HT1080 (cell line): Measurements from ENCODE around the gene AGO4. TPM values are rescaled to one million over a fixed set of nuclear protein-coding genes. Genes with fewer than 3 reads are reported as not detected.
"Not testable (repeated sequence)": the region's sequence is repeated elsewhere in the genome, so short reads cannot be mapped to it uniquely, and the experiment has no call there.

Source experiments
- DNase-seq: peaks from one replicate; pipeline ENCODE4 v3.0.0-alpha.2; 2015; ENCODE audit warnings: low read depth
- polyA plus RNA-seq, 2 experiments: library from polyadenylated mRNA; depleted of rRNA; stranded (reverse); fragments of >200 nt; gene quantifications; 2 replicates each; pipeline ENCODE4 v1.2.3, GENCODE V29; 2015
- total RNA-seq: library from RNA; depleted of rRNA; stranded (reverse); fragments of >200 nt; shearing (Covaris generic); gene quantifications from 2 replicates; pipeline ENCODE4 v1.2.3, GENCODE V29; 2014; rRNA removed

The AGO4 gene
- total RNA-seq: 1.9 and 2.0 TPM in 2 replicates
- 3.7 and 4.0 TPM in 2 replicates for polyA plus RNA-seq (2015; cell fraction: cytosol; rRNA removed)
- 8.2 and 14.8 TPM in 2 replicates for polyA plus RNA-seq (2015; cell fraction: nucleus; rRNA removed)

DNA sequence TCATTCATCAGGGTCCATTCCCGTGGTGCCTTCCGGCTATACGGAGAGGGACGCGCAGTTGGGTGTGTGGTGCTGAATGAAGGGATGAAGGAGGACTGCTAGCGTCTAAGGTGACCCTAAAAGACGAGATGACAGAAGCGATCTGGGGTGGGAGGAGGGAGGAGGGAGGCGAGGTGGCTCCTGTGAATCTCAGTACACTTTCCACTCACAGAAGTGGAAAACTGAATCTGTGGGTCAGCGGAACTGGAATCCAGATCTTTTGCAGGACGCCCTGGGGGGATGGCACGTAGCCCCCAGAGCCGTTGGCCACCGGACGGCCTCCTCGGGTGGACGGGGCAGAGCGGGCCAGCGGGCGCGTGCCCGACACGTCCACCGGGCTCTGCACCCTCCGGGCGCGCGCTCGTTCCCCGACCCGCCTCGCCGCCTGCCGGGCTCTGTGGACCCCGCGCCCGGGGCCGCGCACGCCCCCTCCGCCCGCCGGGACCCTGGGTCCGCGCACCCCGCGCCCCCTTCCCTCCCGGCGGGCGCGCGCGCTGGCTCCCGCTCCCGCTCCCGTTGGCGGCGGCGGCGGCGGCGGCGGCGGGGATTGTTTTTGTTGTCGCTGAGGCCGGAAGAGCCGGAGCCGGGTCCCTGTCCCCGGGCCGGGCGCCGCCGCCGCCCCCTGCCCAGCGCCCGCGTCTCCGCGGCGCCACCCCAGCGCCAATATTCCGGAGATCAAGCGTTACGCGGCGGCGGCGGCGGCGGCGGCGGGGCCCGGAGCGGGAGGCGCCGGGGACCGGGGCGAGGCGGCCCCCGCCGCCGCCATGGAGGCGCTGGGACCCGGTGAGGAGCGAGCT lies at the start of gene AGO4:
Gene AGO4 (plus strand): TSS at position 403 of the 836 bp plus-strand sequence. CDS start 401 bp downstream, at position 804.
- DNase-seq: peak; percentile 5

DNA sequence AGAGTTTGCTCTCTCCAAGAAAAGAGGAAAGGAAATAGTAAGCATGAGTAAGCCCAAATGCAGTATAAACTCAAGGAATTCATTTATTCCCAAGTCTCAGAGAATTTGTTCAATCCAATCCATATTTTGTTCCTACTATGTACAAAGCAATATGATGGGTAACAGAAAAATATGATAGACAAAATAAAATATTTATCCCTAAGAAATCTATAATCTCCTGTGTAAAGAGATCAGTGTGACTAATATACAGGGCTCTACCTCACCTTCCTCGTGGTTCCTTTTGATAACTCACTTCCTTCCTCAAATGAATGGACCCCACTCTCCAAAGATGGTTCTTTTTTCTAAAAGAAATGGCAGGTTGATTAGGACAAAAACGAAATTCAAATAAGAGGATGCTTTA lies 45.7 kb upstream of the AGO4 start:
- peak; percentile 38 for DNase-seq

DNA sequence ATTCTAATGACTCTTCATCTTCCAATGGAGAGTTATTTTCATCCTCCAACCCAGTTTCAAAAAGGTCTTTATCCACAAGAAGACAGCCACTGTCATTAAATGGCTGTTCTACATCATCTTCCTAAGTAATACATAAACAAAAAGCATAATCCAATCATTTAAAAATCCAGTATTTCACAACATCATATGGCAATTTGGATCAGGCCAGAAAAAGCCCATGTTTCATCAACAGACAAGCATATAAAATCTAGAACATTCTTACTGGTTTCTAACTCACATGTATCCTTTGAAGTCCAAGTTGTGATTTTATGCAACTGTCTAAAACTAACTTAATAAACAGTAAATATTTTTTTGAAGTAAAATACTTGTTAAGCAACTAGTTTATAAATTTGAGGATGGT lies 44.6 kb upstream of the AGO4 start:
- DNase-seq: no peak

DNA sequence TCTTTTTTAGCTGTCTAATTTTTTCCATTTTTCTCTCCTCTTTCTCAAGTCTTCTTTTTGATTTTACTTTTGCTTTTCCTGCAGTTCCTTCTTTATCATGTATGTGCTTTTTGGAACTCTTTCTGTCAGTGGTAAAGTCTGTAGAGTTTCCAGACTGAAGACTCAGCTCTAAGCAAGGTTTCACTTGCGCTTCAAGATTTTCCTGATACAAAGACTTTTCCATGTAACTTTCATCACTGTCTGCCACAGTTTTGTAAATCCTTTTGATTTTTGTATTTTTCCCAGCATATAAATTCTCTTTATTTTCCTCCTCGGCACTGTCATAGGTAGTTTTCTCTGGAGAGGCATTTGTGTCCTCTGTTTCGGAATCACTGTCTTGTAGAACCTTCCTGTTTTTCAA lies 43.5 kb upstream of the AGO4 start:
- no peak for DNase-seq

DNA sequence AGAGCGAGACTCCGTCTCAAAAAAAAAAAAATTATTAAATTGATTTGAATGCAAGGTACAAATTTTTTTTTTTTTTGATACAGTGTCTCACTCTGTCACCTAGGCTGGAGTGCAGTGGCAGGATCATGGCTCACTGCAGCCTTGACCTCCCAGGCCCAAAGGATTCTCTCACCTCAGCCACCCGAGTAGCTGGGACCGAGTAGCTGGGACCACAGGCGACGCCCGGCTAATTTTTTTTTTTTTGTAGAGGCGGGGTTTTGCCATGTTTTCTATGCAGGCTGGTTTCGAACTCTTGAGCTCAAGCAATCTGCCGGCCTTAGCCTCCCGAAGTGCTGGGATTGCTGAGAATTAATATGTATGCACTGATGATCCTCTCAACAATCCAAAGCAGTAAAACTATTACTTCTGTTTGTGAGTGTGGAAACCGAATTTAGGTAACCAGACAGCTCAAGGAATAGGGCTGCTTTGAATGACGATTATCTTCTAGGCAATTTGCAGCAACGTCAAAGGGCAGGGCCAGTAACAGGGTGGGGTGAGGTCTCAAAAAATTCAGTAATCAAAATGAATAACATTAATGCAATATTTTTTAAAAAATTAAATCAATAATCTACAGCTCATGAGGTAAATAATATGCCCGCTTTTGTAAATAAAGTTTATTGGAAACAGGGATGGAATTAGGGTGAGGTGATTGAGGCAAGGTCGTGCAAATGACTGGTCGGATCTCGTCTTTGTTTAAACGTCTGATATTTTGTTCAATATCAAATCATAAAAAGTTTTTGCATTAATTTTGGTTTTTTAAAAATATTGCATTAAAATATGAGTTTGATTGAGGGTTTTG lies 39.2 kb upstream of the AGO4 start:
- DNase-seq: no peak

DNA sequence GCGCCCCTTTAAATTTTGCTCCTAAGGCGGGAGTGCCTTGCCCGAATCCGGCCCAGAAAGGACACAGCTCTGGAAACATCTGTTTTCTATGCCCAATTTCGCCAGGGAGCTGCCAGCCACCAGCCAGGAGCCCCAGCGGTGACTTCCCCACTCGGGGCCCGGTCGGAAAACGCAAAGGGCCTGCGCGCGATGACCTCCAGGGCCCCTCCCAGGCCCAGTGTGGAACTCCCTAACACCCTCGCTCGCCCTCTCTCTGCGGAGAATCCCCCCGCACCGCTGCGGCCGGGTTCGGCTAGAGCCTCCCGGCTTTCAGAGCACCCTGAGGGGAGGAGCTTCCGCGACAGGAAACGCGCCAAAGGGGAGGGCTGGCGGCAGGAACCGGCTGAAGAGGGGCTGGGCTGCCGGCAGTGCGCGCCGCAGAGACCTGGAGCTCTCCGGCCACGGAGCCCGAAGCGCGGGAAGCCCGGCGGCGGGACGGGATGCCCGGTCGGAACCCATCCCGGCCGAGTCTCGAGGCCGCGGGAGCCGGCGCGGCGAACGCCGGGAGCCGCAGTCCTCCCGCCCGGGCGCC lies 38.5 kb upstream of the AGO4 start:
- DNase-seq: peak; percentile 86

DNA sequence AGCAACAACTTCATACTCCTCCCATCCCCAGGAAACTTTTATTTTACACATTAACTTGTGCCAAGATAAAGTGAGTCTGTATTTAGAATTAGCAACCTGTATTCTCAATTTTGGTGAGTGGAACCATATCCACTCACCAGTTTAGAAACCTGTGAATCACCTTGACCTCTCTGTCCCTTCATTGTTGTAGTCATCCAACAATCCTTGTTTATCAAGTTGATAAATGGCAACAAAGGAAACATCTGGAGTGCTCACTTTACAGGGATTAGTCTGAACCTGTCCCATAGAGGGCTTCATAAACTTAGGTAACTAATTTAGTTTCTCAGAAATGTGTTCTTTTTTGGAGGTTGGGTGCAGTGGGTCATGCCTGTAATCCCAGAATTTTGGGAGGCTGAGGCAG lies 34.1 kb upstream of the AGO4 start:
- DNase-seq: no peak

DNA sequence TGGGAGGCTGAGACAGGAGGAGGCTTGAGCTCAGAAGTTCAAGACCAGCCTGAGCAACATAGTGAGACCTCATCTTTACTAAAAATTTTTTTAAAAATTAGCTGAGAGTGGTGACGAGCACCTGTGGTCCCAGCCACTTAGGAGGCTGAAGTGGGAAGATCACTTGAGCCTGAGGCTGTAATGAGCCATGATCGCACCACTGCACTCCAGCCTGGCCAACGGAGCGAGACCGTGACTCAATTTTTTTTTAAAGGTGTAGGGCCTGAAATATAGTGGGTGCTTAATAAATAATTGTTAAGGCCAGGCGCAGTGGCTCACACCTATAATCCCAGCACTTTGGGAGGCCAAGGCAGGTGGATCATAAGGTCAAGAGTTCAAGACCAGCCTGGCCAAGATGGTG lies 31.6 kb upstream of the AGO4 start:
- not testable (repeated sequence) for DNase-seq

DNA sequence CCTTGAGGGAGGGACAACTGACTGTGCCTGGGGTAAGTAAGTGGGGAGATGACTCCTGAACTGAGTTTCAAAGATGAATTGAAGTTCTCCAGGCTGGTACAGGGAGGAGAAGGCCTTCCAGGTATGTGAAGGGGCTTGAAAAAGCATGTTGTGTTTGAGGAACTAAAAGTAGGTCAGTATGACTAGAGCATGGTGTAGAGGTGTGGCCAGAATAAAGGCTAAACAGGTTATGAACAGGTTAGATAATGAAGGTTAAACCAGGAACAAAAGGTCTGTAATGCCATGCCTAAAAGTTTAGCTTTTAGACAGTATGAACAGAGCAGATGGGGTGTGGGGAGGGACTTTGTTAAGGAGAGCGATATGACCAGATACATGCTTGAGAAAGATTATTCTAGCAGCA lies 30.7 kb upstream of the AGO4 start:
- no peak for DNase-seq

DNA sequence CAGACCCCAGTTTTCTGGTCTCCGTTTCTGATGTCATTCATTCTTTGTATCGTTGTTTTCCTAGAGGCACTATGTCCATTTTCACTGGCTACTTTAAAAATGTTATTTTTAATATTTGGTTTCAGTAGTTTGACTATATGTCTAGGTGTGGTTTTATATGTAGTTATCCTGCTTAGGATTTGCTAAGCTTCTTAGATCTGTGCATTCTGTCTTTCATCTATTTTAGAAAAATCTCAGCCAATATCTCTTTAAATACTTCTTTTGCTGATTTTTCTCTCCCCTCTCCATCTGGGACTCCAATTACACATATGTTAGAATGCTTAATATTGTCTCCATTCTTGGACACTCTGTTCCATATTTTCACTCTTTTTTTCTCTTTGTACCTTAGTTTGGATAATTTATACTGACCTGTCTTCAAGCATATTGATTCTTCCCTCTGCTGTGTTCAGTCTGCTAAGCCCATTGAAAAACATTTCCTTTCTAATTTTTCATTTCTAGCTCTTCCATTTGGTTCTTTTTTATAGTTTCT lies 24.7 kb upstream of the AGO4 start:
- DNase-seq: no peak

DNA sequence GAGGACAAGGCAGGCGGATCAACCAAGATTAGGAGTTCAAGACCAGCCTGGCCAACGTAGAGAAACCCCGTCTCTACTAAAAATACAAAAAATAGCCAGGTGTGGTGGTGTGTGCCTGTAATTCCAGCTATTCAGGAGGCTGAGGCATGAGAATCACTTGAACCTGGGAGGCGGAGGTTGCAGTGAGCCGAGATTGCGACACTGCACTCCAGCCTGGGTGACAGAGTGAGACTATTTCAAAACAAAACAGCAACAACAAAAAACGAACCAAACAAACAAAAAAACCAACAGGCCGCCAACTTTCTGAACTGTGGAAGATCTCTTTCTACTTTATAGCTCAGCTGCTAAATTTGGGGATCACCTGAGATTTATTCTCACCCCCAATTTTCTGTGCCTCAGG lies 23.5 kb upstream of the AGO4 start:
- not testable (repeated sequence) for DNase-seq

DNA sequence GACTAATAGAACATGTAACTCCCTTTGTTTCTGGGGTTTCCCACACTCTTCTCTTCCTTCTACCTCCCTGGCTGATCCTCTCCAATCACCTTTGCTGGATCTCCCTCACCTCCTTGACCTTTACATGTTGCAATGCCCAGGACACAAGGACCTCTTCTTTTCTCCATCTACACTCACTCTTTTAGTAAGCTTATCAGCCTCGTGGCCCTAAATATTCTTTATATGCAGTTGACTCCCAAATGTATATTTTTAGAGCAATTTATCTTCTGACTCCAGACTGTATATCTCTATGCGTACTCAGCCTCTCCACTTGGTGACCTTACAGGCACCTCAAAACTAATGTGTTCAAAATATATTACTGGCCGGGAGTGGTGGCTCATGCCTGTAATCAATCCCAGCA lies 19.7 kb upstream of the AGO4 start:
- DNase-seq: no peak

DNA sequence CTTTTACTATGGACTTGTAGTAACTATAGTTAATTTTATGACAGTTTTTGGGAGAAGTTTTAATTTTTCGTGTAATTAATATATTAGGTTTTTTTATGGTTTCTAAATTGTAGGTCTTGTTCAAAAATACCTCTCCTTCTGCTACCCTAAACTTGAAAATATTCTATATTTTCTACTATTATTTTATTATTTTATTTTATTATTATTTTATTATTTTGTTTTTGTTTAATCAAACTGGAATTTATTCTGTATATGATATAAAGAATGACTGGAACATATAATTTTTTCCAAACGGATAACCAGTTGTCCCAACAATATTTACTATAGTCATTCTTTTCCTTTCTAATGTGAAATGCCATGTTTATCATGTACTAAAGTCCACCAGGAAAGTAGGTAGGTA lies 17.1 kb upstream of the AGO4 start:
- DNase-seq: no peak

DNA sequence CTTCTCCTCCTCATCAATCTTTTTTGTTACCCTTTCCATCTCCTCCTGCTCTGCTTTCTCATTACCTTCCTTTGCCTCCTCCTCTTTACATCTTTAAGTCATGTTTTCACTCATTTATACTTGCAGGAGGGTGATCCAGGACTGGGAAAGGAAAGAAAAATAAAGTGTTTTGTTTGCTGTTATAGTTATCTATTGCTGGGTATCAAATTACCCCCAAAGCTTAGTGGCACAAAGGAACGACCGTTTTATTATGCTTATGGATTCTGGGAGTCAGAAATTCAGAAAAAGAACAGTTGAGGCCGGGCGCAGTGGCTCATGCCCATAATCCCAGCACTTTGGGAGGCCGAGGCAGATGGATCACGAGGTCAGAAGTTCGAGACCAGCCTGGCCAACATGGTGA lies 12.5 kb upstream of the AGO4 start:
- DNase-seq: no peak

DNA sequence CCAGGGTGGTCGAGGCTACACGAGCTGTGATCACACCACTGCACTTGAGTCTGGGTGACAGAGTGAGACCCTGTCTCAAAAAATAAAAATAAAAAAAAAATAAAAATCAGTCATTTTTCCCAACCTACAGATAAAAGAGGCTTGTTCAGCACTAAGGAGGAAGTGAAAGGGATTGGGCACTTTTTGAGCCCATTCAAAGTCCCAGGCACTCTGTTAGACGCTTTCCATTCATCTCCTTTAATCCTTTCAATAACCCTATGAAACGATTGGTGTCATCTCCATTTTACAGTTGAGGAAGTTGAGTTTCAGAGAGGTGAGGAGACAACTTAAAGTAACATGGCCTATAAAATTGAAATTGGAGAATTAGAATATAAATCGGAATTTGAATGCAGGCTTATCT lies 10.4 kb upstream of the AGO4 start:
- DNase-seq: no peak

DNA sequence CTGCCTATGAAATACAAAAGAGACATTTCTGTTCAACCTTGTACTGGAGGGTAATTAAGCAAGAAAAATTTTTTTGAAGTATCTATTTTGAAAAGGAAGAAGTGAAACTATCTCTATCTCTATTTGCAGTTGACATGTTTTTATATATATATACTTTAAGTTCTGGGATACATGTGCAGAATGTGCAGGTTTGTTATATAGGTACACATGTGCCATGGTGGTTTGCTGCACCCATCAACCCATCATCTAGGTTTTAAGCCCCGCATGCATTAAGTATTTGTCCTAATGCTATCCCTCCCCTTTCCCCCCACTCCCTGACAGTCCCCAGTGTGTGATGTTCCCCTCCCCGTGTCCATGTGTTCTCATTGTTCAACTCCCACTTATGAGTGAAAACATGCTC lies 9.8 kb upstream of the AGO4 start:
- not testable (repeated sequence) for DNase-seq

DNA sequence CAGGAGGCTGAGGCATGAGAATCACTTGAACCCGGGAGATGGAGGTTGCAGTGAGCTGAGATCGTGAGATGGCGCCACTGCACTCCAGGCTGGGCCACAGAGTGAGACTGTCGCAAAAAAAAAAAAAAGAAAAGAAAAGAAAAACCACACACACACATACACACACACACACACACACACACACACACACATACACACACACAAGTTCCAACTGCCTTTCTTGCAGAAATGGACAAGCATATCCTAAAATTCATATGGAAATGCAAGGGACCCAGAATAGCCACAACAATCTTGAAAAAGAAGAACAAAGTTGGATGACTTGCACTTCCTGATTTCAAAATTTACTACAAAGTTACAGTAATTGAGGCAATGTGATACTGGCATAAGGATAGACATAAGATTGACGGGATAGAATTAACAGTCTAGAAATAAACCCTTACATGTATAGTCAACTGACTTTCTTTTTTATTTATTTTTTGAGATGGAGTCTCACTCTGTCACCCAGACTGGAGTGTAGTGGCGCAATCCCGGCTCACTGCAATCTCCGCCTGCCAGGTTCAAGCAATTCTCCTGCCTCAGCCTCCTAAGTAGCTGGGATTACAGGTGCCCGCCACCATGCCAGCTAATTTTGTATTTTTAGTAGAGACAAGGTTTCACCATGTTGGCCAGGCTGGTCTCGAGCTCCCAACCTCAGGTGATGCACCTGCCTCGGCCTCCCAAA lies 7.5 kb upstream of the AGO4 start:
- not testable (repeated sequence) for DNase-seq

DNA sequence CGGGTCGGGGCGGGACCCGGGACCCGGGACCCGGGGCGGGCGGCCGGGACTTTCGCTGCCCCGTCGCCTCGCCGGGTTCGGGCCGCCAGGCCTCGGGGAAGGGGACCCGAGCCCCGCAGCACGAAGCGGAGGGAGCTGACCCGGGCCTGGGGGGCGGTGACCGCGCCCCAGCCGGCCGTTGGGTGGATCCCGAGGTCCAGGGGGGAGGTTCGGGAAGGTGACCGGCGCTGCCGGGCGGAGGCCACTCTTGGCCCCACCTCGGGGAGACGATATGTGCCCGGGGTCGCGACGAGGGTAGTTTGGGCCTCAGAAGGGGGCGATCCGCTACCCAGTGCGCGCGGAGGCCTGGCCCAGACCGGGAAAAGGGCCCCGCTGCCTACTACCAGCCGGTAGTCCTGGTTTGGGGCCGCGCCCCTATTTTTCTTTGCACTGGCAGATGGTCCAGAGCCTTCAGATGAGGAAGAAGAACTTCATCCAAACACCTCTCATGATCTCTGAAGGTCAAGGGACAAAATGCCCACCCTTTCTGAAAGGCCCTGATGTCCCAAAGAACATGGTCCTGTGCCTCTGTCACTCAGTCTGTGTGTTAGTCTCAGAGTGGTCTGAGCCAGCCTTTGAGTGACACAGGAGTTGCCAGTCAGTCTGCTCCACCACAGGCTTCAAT lies 766 bp downstream of the AGO4 start:
- DNase-seq: peak; percentile 15

DNA sequence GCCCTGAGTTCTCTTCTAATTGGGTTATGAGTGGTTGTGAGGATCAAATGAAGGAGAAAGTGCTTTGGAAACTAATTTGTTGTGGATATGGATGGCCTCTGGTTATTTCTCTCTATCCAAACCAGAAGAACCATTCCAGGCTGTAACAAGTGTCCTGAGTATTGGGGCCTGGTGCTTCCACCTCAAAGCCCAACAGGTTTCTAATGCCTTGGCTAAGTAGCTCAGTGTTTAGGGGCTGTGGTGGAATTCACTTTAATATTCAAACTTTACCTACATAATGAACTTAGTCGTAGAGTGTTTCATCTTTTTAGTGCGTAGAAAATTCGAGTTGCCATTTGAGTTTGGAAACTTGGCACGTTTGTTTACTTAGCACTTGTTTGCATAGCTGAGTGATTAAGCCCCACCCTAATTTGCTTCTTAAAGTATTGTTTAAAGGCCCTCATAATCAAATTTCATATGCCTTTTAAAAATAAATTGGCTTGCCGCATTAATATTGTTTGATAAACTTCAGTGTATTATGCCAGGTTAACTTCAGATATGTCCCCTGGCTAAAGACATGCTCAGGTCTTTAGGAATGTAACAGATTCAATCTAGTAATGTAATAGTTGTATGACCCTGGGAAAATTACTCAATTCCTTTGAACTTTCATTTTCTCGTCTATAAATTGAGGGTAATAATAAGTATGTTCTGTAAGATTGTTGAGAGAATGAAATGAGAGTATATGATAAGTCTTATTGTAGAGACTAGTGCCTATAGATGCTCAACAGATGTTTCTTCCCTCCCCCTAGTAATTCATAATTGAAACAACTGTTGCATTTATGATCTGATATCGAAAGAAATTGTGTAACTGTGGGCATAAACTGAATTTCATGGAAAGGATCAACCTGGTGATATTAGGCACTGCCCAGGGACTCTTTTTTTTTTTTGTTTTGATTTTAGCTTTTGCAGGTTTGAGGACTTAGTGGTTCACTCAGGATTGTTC lies 1.6 kb downstream of the AGO4 start:
- no peak for DNase-seq
